HG02852 (cell line): ENCODE measurements around the gene RMND1.
"Not testable (repeated sequence)": the region's sequence is repeated elsewhere in the genome, so short reads cannot be mapped to it uniquely, and the experiment has no call there.

ENCODE experiments used
- ATAC-seq: cut with Tn5 transposase; IDR thresholded peaks from one replicate; pipeline ENCODE4 v1.9.1; 2021; ENCODE audit warnings: mild to moderate bottlenecking, moderate library complexity; ENCODE audit not compliant: unreplicated experiment

Gene RMND1

GRCh38 chr6:151387175-151387970, 64.6 kb downstream of the RMND1 start:
- ATAC-seq: no peak

GRCh38 chr6:151385177-151385576, 66.7 kb downstream of the RMND1 start:
- no peak for ATAC-seq

- ATAC-seq: no peak
Observed at GRCh38 chr6:151384151-151384550, 67.8 kb downstream of the RMND1 start.

GRCh38 chr6:151382631-151383030, 69.3 kb downstream of the RMND1 start:
- ATAC-seq: not testable (repeated sequence)

- no peak for ATAC-seq
Observed at GRCh38 chr6:151381722-151382121, 70.2 kb downstream of the RMND1 start.

- ATAC-seq: no peak
Observed at GRCh38 chr6:151380848-151381205, 71.1 kb downstream of the RMND1 start.

- ATAC-seq: peak; percentile 62
Observed at GRCh38 chr6:151379933-151380847, 71.7 kb downstream of the RMND1 start.

- ATAC-seq: no peak
Observed at GRCh38 chr6:151377095-151377494, 74.8 kb downstream of the RMND1 start.

GRCh38 chr6:151376440-151376839, 75.5 kb downstream of the RMND1 start:
- no peak for ATAC-seq

- ATAC-seq: no peak
Observed at GRCh38 chr6:151375833-151376232, 76.1 kb downstream of the RMND1 start.

GRCh38 chr6:151374036-151374683, 77.8 kb downstream of the RMND1 start:
- ATAC-seq: no peak

GRCh38 chr6:151372164-151372563, 79.8 kb downstream of the RMND1 start:
- no peak for ATAC-seq

- no peak for ATAC-seq
Observed at GRCh38 chr6:151370509-151371078, 81.3 kb downstream of the RMND1 start.

GRCh38 chr6:151365233-151365632, 86.7 kb downstream of the RMND1 start:
- no peak for ATAC-seq

GRCh38 chr6:151359486-151359885, 92.4 kb downstream of the RMND1 start:
- ATAC-seq: no peak

- ATAC-seq: no peak
Observed at GRCh38 chr6:151358475-151358874, 93.5 kb downstream of the RMND1 start.

GRCh38 chr6:151357758-151358436, 94.0 kb downstream of the RMND1 start:
- ATAC-seq: no peak

GRCh38 chr6:151356983-151357382, 94.9 kb downstream of the RMND1 start:
- ATAC-seq: not testable (repeated sequence)
